Inflammatory macrophage treated with lipopolysaccharide for 1 hour (primary cell): Measurements from ENCODE around the gene FTO.
"Not testable (repeated sequence)": the region's sequence is repeated elsewhere in the genome, so short reads cannot be mapped to it uniquely, and the experiment has no call there.

Source experiments
- DNase-seq, 2 donors: peaks; one replicate each; pipeline ENCODE4 v3.0.0-alpha.2; 2020 to 2022

Gene FTO

DNA sequence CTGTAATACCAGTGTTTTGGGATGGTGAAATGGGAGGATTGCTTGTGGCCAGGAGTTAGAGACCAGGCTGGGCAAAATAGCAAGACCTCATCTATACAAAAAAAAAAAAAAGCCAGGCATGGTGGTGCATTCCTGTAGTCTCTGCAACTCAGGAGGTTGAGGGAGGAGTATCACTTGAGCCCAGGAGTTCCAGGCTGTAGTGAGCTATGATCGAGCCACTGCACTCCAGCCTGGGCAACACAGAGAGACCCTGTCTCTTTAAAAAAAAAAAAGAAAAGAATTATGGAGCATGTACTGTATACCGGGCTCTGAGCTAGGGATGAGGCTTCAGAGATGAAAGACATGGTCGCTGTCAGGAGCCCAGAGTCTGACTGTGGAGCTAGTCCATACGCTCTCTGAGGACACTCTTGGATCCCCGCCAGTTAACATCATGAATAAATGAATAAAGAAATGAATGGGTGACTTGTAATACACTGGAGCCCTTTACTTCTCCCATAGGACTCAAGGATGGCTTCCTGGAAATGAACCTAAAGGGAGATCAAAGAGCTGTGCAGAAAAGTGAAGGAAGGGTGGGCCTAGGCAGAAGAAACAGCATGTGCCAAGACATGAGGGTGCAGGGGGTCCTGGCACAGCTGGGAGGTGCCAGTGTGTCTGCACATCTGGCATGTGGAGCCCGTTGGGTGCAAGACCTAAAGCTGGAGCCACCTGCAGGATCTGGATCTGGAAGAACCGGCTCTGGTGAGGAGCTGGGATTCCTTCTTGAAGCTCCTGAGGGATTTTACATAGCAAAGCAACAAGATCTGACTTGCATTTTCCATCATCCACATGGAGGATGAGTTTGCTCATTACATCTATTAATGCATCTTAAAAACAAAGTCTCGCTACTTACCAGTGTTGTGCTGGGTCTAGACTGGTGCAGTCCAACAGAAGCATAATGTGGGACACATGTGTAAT lies 462.2 kb downstream of the FTO start:
- DNase-seq: no peak

DNA sequence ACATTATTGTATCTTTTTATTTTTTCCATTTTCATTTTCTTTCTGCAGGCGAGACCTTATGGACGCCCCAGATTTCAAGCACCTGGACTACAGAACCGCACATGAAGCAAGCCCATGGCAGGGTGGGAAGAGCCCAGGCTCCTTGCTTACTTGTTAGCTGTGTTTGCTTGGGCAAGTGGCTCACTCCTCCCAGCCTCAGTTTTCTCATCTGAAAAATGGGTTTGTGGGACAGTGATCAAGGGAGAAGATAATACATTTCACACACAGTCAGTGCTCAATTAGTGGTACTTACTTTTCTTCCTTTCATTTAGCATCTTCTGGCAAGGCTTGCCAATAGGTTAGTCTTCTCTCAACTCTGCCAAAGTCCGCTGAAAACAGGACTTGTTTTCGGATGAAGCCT lies 465.2 kb downstream of the FTO start:
- DNase-seq: no peak

DNA sequence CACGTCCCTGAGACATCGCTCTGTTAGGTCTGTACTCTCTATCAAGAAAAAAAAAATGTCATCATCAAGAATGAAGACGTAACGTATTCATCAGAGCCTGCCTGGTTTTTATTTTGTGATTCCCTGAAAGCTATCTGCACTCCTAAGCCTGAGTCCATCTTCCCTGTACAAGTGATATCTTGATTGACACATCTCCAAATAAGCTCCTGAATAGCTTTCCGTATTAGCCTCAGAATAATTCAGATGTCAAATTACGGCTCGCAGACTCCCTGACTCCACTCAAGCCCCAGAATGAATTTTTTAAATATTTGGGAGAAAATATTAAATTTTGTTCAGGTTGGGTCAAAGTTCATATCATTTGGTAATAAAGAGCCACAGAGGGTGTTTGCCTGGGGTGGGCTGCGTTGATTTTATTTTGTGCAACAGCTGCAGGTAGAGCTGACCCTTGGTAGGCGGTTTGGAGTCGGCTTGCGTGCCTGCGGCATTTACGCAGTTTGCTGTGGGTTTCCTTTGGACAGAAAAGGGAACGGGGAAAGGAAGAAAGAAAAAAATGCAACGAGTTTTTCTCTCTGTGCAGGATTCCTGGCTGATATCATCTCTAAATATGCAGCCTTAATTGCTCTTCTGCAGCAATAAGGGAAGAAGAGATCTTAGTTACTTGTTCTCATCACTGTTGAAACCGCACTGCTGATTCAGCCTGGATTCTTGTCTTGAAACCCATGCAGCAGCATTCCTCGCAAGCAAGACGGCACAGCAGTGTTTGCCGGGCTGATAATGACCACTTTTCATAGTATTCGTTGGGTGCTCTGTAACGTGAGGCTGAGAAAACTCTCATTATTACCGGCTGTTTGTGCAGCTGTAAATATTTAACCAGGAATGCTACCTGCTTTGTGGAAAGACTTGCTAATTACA lies 467.9 kb downstream of the FTO start:
- no peak for DNase-seq

DNA sequence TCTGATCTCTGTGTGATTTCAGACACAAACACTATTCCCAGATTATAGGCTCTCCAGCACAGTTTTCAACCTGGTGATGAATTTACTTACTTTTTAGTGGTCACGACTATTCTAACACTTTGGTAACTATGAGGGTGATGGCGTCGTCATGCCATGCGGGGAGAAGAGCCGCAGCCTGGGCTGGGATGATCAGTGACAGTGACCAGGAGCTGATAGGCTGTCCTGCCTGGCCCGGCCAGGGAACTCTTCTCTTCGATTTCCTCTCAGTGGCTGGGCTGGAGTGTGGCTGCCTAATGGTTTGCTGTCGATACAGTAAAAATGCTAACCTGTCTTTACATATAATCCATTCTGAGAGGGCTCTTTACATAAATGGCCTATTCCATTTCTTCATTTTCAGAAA lies 469.5 kb downstream of the FTO start:
- DNase-seq: no peak

DNA sequence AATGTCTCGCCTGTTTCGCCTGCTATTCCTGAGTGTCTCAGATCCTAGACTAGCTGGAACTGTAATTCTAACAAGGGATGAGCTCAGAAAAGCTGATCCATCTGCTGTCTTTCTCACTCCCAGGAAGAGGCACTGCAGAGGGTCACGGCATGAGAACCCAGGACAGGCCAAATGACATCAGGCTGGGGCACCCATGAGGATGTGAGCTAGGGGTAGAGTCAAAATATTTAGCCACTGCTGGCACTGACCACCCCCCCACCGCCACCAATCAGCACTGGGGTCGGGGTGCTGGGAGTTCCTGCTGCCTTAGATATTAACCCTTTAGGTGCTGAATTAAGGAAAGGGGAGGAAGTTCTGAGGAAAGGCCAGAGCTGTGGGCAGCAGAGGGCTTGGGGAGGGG lies 470.2 kb downstream of the FTO start:
- no peak for DNase-seq

DNA sequence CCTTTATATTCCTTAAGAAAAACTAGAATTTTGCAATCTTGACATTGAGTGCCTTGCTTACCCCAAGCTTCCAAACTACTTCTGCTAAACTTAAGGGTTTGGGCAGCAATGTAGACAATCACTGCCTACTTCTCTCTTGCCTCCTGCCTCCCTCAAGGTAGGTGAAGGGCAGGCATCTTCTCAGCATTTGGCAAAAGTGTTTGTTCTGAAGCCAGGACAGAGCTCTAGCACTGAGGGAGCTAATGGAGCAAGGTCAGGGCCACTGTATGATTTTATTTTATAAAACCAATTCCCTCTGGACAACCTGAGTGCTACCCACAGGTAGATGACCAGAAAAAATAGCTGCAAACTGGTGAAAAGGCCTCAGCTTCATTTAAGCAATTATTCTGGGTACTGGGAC lies 470.8 kb downstream of the FTO start:
- DNase-seq: no peak

DNA sequence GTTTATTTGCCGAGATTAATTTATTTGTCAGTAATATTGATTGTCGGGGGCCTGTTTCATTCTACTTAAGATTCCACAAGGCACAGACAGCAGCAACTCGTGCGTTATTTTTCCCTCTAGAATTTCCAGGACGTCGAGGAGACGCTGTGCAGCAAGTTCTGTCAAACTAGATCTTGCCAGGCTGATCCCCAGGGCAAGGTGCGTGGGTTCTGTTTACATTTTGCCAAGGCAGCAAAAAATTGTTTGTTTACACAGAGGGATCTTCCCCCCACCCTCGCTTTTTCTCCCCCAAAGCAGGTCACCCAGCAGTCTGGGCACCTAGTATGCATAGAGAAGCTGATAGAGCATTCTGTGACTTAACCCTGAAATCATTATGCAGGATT lies 471.2 kb downstream of the FTO start:
- no peak for DNase-seq

DNA sequence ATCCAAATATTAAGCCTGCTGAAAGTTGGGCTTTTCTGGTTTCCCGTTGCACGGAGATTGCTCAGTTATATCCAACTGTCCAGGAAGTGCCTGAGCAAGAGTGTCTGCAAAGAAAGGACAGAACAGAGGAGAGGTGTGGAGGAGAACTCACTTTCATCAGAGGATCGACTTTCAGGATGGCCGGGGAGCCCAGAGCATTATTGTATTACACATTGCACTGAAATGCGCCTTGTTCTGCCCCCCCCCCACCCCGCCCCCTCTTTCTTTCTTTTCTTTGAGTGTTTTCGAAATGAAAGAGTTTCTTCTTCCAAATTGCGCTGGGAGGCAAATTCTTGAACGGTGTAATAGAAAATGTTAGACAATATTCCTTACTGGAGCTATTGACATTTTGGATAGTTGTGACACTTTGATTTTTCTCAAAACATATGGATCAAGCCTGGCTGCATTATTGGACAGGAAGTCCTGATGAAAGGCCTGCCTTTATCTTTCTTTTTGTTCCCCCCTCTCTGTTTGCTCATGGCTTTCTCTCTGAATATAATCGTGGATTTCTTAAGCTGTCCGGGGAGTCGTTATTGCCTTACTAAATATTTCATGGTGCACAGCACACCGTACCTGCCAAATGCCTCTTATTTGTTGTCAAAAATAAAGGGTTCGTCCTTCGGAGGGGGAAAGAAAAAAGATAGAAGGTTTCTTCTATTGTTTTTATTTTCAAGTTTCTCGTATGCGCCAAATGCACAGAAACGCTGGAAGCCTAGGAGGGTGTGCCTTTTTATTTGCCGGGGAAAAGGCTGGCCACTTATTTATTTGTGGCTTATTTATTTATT lies 471.8 kb downstream of the FTO start:
- no peak for DNase-seq

DNA sequence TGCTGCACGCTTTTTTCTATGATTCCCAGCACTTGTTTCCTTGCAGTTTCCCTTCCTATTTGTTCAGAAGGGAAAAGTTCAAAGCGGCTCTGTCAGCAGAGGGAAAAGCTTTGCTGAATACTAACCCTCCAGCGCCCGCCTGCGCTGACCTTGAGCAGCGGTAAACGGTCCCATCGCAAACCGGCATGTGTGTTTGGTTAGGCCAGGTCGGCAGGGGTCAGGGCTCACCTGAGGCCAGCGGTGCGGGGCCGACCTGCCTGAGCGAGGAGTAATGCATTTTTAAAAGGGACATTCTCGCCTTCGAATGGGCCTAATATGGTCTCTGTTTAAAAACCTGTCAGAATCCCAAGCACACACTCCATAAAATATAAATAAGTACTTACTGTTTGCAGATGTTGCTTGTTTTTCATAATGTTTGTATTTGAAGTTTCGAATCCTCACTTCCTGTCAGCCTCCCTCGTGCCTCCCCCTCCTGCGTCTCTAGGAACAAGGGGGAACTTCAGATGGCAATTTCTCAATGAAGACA lies 472.5 kb downstream of the FTO start:
- peak; percentile 11 to 13 for DNase-seq

DNA sequence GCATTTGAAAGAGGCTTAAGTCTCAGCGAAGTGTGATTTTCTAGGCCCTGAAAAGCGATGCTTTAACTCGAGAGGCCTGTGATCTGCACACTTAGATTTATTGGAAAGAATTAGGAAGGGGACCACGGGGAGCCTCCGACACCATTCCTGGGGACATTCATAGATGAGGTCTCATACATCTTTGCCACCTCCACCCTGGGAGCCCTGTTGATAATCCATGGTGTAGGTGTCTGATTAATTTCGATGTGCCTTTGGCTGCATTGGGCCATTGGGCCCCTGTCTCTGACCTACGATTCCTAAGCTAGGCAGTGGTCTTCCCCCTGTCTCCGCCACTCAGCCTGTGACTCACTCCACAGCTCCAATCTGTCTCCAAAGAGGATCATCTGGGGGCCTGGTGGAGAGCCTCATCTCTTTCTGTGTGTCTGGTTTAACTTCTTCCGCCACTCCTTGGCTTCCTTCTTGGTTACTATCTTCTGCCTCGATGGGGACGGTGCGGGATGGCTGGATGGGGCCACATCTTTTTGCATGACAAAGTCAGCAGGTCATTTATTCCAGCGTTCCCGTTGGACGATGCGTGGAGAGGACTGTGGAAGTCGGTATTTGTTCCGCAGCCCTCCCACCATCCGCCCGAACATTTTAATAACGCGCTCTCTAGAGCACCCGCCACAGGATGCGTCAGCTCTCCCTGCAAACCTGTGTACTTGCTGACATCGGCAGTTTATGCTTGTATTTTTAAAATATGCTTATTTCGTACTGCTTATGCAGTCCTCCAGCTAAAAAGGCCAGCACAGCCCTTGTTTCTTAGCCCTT lies 473.3 kb downstream of the FTO start:
- DNase-seq: no peak

DNA sequence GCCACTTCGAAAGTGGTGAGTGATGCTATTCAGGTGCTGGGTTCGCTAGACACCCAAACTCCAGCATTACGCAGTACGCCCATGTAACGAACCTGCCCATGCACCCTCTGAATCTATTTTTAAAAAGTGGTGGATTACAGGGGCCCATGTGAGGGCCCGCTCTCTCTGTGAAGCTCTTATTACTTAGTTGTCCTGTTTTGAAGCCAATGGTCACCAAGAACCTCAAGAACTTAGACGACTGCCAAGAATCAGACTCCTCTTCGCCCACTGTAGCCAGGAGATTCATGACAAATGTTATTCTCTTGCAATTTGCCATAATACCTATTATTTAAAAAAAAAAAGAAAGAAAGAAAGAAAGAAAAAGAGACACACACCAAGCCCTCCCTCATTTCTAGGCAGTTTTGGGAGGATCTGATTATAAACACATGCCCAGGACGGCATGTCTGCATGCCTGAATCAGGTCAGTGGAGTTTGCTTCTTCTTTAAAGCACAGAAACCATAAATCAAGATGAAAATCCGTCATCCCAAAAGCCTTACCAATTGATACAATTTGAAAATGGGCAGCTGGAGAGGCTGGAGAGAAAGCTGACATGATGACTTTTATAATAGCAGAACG lies 474.0 kb downstream of the FTO start:
- no peak for DNase-seq

DNA sequence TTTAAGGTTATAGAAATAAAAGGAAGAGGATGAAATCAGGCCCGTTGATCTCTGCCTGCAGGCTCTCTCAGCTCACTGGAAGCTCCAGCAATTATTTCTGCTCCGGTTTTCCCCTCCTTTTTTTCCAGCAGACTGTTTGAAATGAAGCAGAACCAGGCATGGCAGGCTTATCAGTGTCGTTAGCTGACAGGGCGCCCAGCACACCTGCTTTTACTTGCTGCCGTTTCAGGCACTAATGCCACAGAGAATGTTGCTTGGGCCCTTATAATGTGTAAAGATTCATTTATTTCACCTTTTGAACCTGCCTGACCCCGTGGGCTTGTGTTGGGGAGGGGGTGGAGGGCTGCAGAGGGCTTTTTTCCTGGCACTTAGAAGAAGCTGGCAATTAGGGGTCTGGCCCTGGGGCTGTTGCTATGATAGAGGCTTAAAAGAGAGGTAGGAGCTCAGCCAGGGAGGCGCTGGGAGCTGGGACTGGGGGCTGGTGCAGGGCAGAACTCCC lies 474.6 kb downstream of the FTO start:
- DNase-seq: no peak

DNA sequence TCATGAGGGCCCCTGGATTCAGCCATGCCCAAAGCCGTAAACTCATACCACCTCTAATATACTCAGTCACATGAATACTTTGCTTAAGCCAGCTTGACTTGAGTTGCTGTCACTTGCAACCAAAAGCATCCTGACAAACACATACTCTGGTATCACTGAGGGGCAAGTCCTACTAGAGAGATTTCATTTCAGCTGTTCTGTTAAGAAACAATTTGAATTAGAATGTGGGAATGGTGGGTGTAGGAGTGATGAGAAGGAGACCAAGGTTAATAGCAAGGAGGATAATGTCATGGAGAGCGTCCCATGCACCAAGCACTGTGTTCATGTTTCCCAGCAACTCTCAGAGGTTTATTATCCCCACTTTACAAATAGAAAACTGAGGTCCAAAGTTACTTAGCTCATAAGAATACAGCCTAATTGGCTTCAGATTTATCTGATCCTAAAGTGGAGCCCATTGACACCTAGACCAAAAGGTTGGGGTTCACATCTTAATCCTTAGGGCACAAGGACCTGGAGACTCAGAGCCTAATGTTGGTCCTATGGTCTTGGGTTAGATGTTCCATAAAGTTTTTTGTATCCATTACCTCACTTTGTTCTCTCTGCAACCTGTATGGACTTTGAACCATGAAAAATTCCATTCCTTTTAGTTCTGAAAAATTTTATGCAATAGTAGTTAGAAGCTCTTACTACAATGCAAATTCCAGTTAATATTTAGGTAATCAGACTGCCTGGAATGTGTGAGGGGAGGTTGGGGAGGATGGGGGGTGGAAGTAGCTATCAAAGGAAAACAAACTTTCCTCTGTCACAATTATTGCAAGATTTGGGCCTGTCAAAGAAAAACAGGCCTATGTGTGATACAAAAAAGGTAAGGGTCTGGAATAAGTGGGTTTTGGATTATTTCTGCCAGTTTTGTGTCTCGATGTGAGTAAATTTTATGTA lies 476.7 kb downstream of the FTO start:
- no peak for DNase-seq

DNA sequence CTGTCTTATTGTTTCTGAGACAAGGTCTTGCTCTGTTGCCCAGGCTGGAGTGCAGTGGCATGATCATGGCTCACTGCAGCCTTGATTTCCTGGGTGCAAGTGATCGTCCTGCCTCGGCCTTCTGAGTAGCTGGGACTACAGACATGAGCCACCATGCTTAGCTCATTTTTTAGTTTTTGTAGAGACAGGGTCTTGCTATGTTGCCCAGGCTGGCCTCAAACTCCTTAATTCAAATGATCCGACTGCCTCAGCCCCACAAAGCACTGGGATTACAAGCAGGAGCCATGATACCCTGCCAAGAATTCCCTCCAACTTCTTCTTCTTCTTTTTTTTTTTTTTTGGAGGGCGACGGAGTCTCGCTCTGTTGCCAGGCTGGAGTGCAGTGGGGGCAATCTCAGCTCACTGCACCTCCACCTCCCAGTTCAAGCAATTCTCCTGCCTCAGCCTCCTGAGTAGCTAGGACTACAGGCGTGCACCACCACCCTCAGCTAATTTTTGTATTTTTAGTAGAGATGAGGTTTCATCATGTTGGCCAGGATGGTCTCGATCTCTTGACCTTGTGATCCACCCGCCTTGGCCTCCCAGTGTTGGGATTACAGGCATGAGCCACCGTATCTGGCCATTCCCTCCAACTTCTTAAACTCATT lies 477.9 kb downstream of the FTO start:
- DNase-seq: not testable (repeated sequence)

DNA sequence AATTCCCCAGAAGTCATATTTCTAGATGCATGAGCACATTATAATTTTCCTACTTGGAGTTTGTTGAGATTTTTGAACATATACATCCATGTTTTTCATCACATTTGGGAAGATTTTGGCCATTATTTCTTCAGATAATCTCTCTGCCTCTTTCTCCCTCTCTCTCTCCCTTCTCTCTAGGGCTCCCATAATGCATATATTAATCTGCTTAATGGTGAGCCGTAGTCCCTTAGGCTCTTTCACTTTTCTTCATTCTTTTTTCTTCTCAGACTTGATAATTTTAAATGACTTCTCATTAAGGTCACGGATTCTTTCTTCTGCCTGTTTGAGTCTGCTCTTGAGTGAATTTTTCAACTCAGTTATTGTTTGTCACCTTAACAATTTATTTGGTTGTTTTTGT lies 481.1 kb downstream of the FTO start:
- DNase-seq: no peak

DNA sequence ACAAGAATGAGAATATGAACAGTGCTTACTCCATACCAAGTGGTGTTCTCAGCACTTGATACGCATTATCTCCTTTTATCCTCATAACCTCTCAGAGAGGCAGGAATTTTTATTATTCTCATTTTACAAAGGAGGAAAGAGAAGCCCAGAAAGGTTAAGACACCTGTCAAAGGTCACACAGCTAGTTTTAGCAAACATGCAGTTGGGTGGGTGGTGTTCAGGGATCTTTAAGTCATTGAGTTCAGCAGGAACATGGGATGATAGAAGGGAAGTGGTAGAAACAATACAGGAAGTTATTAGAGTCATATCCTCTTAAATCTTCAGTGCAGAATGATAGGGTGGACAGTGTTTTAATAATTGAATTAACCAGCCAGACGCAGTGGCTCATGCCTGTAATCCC lies 487.2 kb downstream of the FTO start:
- no peak for DNase-seq

DNA sequence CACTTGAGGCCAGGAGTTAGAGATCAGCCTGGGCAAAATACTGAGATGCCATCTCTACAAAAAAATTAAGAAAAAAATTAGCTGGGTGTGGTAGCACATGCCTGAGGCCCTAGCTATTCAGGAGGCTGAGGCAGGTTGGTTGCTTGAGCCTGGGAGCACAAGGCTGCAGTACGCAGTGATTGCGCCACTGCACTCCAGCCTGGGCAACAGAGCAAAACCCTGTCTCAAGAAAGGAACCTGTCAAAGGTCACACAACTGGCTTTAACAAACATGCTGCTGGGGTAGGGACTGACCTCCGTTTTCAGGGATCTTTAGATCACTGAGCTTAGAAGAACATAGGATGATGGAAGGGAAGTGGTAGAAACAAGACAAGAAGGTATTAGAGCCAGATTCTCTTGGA lies 487.6 kb downstream of the FTO start:
- DNase-seq: no peak

DNA sequence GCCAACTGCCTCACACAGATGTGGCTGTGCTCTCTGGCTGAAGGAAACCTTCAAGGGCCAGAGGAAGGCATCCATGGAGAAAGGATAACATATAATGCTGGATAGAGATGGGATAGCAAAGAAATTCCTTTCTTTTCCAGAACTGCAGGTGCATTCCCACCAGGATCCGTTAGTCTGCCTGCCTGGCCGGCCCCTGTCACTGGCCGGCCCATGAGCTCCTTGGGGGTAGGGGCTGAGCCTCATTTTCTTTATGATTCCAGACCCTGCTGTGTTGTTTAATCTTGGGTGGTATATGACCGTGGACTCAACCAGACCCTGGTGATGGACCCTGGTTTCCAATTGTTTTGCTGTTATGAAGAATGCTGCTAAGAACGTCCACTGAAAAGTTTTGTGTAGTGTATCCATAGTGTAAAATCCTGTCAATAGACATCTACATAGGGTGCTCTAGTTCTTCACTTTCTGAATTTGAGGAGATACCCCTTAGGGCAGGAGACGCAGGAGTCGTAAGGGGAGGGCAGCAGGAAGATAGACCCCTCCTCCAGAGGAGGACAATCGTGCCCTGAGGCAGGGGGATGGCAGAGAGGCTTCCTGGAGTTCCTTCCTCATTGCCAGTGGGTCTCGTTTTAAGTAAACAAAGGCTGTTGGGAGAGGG lies 489.2 kb downstream of the FTO start:
- no peak for DNase-seq
